Daoy (cell line): ENCODE measurements around the gene TRIM71. TPM values are rescaled to one million over a fixed set of nuclear protein-coding genes. Genes with fewer than 3 reads are reported as not detected.
"Not testable (repeated sequence)": the region's sequence is repeated elsewhere in the genome, so short reads cannot be mapped to it uniquely, and the experiment has no call there.

ENCODE experiments used
- DNase-seq: peaks from one replicate; pipeline ENCODE4 v3.0.0-alpha.2; 2015; ENCODE audit warnings: low read depth
- total RNA-seq: library from RNA; depleted of rRNA; stranded (reverse); fragments of >200 nt; shearing (Covaris generic); gene quantifications from 2 replicates; pipeline ENCODE4 v1.2.3, GENCODE V29; 2014; rRNA removed

TRIM71 gene
- total RNA-seq, 1 experiment from 2014 or later: not detected

DNA sequence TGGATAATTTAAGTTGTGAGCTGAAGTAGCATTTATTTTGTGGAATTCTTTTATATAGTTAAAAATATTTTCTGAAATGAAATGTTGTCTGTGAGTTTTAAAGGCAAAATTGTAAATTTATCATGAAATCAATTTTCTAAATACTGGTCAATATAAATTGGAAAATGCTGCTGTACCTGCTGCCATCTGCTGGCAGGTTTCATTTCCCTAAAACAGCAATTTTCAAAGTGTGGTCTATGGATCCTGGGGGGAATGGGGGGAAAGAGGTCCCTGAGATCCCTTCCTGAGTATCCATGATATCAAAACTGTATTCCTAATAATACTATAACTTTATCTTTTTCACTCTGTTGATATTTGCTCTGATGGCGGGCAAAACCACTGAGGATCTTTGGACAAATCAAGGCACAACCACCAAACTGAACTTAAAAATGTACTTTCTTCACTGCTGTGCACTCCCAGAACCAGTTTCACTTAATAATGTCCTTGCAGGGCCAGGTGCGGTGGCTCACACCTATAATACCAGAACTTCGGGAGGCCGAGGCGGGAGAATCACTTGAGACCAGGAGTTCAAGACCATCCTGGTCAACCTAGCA, 116.4 kb downstream of the TRIM71 start:
- DNase-seq: peak; percentile 3

DNA sequence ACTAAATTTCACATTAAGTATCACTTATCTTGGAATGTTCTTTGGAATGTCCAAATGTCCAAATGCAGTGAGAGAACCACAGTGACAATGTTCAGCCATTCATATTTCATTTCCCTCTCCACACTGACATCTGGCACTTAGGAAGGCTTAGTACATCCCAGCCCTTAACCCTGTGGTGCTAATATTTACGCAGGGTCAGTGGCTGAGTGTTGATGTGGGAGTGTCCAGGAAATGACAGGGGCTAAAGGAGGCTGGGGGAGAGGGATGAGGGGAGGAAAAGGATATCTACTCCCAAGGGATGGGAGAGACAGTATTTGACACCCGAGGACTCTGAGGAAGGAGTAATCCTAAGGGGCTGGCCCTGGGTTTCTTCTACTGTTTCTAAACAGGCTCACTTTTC, 119.5 kb downstream of the TRIM71 start:
- DNase-seq: no peak

DNA sequence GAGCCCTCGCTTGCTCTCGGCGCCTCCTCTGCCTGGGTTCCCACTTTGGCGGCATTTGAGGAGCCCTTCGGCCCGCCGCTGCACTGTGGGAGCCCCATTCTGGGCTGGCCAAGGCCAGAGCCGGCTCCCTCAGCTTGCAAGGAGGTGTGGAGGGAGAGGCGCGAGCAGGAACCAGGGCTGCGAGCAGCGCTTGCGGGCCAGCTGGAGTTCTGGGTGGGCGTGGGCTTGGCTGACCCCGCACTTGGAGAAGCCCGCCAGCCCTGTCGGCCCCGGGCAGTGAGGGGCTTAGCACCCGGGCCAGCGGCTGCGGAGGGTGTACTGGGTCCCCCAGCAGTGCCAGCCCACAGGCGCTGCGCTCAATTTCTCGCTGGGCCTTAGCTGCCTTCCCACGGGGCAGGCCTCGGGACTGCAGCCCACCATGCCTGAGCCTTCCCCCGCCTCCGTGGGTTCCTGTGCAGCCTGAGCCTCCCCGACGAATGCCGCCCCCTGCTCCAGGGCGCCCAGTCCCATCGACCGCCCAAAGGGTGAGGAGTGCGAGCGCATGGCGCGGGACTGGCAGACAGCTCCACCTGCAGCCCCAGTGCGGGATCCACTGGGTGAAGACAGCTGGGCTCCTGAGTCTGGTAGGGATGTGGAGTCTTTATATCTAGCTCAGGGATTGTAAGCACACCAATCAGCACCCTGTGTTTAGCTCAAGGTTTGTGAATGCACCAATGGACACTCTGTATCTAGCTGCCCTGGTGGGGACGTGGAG, 121.9 kb downstream of the TRIM71 start:
- not testable (repeated sequence) for DNase-seq

DNA sequence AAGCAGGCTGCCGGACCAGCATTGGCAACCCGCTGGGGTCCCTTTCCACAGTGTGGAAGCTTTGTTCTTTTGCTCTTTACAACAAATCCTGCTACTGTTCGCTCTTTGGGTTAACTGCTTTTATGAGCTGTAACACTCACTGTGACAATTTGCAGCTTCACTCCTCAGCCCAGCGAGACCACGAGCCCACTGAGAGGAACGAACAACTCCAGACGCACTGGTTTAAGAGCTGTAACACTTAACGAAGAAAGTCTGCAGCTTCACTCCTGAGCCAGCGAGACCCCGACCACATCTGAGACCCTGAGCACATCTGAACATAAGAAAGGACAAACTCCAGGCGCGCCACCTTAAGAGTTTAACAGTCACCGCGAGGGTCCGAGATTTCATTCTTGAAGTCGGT, 122.9 kb downstream of the TRIM71 start:
- DNase-seq: no peak

DNA sequence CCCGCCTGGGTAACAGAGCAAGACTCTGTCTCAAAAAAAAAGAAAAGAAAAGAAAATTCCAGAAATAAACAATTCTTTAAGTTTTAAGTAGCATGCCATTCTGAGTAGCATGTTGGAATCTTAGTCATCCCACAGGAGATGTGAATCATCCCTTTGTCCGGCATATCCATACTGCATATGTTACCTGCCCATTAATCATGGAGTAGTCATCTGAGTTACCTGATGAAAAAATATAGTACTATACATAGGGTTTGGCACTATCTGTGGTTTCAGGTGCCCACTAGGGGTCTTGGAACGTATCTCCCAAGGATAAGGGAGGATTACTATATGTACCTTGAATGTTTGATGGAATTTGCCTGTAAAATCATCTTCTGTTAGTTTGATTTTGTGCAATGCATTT, 127.3 kb downstream of the TRIM71 start:
- no peak for DNase-seq

DNA sequence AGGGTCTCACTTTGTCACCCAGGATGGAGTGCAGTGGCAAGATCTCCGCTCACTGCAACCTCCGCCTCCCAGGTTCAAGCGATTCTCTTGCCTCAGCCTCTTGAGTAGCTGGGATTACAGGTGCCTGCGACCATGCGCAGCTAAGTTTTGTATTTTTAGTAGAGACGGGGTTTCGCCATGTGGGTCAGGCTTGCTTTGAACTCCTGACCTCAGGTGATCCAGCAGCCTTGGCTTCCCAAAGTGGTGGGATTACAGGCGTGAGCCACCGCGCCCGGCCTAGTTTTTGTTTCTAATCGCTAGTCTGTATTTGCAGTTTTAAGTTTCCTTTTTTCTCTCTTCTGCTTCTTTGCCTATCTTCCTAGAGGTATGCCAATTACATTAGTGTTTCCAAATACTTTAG, 127.8 kb downstream of the TRIM71 start:
- DNase-seq: not testable (repeated sequence)

DNA sequence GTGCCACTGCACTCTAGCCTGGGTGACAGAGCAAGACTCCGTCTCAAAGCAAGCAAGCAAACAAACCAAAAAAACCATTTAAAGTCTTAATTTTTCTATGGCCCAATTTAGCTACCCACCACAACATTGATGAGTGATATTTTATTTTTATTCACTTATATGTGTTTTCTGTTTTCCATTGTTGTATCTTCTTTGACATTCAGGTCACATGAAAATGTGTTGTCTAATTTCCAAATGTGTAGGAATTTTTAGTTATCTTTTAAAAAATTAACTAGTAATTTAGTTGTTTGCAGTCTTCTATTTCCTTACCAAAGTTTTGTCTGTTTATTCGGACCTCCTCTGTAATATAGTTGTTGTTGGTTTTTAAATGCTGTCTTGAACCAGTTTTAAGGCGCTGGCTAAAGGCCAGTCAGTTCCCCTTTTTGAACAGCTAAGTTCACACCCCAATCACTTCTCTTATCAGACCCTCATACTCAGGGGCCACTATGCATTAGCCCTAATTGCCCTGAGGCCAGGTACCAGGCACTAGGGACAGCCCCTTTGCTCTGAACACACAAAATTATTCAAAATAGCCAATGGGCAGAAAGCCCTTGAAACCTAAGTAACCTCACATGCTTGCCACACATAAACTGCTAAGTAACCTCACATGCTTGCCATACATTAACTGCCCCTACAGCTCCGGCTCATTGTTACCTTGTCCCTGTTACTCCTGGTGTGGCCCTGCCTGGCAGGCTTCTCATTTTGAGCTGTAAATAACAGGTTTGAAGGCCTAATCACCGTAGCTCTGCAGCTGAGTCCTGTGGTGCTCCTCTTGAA, 129.4 kb downstream of the TRIM71 start:
- no peak for DNase-seq

Other genes with a start within 250 kb of the TRIM71 start
- 76.7 and 78.1 TPM in 2 replicates for gene DYNC1LI1, start 247.1 kb upstream of the TRIM71 start, total RNA-seq
- 18.3 and 28.0 TPM in 2 replicates for gene CNOT10, start 132.8 kb upstream of the TRIM71 start, total RNA-seq
- gene CCR4, start 133.6 kb downstream of the TRIM71 start, total RNA-seq: not detected in 2 replicates